GM19372 (cell line): ENCODE measurements around the gene PRCC.

Source experiments
- ATAC-seq: cut with Tn5 transposase; IDR thresholded peaks from one replicate; pipeline ENCODE4 v1.9.1; 2021; ENCODE audit warnings: mild to moderate bottlenecking, low read depth, moderate library complexity; ENCODE audit not compliant: unreplicated experiment

The PRCC gene

DNA sequence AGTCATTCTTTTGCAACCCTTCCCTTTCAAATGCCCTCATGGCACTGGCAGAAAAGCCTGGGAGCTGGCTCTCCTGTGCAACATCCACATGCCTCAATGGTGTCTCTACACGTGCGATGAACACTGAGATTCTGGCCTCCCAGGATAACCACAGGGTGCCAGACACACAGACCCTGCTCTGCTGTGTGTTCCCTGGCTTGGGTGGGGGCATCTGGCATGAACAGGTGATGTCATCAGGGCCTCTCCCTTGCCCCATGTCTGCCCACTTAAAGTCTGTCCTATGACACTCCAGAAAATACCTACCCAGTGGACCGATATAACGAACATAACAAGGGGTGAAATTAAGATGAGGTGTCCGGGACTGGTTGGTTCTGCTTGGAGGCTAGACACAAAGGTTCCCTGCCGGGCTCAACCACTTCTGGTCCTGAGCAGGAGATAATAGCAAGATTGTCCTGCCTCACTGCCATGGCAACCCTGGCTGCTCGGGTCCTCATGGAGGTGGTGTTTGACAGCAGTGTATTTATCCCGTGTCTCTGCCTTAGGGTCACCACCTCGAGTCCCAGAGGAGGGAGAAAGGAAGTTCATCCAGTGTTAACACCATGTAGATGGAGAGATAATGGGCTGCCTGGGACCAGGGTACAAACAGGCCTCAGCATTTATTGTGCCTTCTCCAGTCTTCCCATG lies 72.2 kb downstream of the PRCC start:
- no peak for ATAC-seq

DNA sequence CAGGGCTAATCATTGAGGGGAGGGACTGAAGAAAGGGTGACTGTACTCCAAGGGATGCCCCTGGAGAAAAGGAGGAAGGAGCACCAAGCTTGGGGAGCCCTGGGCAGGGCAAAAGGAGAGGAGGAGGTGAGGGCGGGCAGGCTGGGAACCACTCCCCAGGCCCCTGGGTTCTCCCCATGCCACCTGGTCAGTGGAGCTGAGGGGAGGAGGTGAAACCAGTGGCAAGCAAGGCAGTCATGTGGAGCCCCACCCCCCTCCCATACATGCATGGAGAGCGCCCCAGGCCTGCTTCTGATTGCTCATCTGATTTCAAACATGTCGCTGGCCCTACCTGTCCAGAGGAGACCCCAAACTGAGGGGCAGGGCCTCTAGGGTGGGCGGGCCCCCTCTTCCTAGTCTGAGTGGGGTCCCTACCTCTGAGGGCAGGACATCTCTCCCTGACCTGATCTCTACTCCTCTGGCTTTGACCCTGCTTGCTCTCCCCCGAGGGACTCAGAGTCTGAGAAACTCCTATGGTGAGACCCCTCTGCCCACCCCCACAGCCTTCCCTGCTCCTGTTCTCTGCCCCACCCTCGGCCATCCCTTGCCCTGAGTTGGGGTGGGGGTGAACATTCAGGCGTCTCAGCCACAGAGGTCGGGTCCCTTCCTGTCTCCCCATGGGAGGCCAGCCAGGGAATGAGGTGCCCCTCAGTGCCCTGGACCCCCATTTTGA lies 73.0 kb downstream of the PRCC start:
- no peak for ATAC-seq

- ATAC-seq = no peak
Observed at GRCh38 chr1:156840898-156841279, 73.6 kb downstream of the PRCC start.

DNA sequence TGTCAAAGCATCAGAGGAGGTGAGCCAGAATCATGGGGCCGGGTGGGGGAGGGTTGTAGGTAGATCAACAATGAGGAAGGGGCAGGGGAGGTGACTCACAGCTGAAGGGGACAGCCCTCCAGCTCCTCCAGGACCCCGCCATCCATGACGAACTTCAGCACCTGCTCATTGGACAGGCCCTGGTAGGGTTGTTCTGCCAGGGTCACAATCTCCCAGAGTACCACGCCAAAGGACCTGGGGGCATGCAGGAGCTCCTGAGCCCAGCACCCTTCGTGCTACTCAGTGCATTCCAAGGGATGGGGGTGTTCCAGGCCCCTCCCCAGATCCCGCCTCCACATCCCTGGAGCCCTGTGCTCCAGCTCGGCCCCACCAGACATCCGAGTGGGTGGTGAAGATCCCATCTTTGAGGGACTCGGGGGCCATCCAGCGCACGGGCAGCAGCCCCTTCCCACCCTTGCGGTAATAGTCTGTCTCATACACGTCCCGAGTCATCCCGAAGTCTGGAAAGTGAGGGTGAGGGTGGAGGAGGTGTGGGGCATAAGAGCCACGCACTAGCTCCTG lies 74.0 kb downstream of the PRCC start:
- ATAC-seq = no peak

DNA sequence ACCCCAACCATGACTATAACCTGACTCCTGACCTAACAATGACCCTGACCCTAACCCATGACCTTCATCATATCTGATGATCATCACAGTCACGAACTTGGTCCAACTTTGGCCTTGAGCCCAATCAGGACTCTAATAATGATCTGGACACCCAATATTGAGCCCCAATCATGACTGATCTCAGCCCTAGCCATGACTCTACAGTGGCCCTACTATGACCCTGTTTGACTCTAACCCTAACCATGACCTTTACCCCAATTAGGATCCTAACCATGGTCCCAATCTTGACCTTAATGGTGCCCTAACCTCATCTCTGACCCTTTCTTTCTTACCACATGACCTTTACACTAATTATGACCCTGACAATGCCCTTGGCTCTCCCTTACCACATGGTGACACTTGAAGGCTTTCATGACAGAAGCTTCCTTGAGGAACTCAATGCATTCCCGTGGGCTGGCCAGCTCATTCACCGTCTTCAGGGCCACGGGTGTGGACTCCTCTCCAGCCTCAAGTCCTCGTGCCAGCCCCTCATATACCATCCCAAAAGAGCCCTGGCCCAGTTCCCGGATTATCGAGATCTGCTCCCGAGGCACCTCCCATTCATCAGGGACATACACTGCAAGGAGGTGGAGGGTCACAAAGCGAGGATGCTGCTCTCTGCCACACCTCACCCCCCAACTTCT lies 75.4 kb downstream of the PRCC start:
- no peak for ATAC-seq

- ATAC-seq = no peak
Observed at GRCh38 chr1:156844102-156844501, 76.8 kb downstream of the PRCC start.

GRCh38 chr1:156844638-156845037 lies 77.3 kb downstream of the PRCC start:
- ATAC-seq = no peak

GRCh38 chr1:156845055-156845952 lies 78.0 kb downstream of the PRCC start:
- ATAC-seq = no peak

DNA sequence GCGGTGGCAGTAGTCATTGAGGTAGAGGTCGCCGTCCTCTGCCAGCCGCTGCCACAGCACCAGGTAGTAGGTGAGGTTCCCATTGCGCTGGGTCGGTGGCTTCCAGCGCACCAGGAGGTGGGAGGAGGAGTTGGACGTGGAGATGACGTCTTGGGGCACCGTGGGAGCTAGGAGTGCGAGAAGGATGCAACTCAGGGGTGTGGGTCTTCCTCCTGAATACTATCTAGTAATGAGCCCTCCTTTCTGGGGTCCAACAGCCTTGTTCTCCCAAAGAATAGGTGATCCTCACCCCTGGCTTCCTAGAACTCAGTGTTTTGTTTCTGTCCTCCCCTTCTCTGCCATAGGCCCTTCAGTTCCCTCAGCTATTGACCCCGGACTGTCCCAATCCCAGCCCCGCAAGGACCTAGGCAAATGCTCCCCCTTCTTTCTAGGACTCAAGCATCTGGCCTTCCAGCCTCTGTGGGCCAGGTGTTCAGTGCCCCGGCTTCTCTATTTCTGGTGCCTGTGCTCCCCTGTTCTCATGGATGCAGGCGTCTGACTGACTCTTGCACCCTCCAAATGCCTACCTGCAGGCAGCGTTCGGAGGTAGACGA lies 78.7 kb downstream of the PRCC start:
- ATAC-seq = no peak

DNA sequence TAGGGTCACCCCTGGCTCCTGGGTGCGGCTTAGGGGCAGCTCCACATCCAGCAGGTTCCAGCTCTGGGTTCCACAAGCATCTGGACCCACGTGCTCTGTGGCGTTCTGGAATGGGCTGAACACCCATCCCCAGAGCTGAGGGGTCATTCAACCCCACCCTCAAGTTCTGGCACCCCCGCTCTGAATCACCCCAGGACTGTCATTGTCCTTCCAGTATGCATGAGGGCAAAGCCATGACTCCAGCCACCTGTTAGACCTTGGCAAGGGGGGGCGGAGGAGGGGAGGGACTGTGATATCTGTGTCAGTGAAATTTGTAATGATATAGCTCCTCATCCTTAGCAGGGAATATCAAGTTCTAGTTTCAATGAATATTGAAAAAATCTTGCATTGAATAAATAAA lies 79.3 kb downstream of the PRCC start:
- ATAC-seq = no peak

DNA sequence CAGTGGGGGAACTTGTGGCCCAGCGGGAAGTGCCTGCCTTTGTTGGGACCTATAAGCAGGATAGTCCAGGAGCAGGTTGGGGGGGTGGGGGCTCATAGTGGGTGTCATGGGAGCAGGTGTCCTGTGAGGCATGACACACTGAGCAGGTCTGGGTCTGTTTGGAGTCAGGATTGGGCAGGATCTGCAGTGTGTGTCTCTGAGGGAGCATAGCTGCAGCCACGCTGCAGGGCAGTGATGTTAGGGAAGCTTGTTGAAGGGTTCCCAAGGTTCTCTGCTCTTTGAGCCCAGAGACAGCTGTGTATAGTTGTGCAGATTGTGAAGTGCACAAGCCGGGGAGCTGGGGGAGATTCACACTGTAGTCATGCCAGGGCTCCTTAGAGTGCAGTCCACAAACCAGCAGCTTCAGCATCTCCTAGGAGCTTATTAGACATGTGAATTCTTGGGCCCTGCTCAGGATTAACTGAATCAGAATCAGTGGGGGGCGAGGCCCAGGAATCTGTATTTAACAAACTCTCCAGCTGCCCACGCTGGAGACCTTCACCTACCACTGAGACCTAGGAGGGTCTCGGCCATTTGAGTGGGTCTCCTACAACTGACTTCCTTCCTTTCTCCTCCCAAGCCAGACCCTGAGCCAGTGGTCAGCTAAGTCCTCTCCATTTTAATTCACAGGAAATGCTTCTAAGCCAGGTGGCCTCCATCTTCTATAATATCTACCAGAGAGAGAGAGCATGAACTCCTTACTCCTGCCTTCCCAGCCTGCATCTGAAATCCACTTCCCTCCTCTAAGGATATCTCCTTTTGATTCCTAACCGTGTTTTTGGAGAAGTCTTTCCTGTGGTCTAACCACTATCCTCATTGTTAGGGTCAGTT lies 80.5 kb downstream of the PRCC start:
- no peak for ATAC-seq

DNA sequence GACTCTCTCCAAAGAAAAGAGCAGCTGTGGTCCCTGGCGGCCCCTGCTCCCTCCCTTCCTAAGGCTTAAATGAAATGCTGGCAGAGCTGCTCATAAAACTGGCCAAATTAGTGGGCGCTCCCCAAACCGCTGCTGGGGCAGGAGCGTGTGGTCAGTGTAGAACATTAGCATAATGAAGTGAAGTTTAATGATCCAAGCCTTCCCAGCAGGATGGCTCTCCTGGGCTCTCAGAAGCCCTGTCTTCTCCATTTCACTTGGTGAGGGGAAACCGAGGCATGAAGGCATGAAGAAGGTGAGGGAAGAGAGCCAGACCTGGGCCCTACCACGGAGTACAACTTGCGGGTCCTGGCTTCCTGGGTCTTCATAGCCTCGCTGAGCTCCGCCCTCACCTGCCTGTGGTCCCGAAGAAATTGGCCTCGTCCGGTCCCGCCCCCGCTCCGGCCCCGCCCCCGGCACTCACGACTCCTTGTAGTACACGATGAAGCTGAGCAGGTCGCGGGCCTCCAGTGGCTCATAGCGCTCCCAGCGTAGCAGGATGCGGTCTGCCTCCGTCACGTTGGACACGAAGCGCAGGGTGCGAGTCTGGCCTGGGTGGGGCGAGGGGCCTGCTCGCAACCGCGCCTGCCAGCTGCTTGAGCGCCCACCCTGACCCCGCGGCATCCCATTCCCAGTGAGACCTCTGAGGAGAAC lies 81.3 kb downstream of the PRCC start:
- ATAC-seq = no peak

DNA sequence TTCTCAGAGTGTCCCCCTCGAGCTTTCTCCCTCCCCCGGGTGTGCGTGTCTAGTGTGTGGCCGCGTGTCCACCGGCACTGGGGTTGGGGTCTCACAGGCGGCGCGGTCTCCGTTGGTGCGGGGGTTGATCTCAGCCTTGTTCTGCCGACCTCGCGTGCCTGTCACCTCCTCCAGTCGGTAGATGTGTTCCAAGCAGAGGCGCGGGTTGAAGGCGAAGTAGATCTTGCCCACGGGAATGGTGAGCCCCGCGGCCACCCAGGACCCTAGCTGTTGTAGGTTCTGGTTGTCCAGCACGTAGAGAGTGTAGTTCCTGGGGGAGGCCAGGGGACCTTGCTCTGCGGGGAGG lies 81.8 kb downstream of the PRCC start:
- ATAC-seq = no peak
